Measurements from ENCODE around the gene ACOXL. TPM values are rescaled to one million over a fixed set of nuclear protein-coding genes. Genes with fewer than 3 reads are reported as not detected.

The ACOXL gene
- total RNA-seq, 4 donors from 2014 or later = not detected

GRCh38 chr2:110950281-110950680 is 217.9 kb downstream of the ACOXL start:
- TF ChIP-seq POLR2A (IDR thresholded peaks at IDR 0.05) (no peak), CTCF (IDR thresholded peaks at IDR 0.05) (no peak)
- H3K27ac ChIP-seq = no peak overlapping the region
- no peak overlapping the region for H3K4me3 ChIP-seq
- no peaks in the 10 kb centered on the region for H3K36me3 ChIP-seq
- intact Hi-C loops (cut with DNase I) = no loop called here
- WGBS, 2 donors = 36 to 46% methylated on average over 3 of the region's 3 CpGs
- no peaks in the 10 kb centered on the region for H3K27me3 ChIP-seq
- H3K4me1 ChIP-seq = peaks cover 0 to 38% (median 0%) of the 10 kb centered on the region in 3 donors
- DNase-seq = no peak
- no peaks in the 10 kb centered on the region for H3K9me3 ChIP-seq

GRCh38 chr2:110955045-110955444 is 222.7 kb downstream of the ACOXL start:
- WGBS, 2 donors = 63 to 65% methylated on average over 2 of the region's 2 CpGs
- peaks cover 0 to 13% (median 0%) of the 10 kb centered on the region in 4 donors for H3K27me3 ChIP-seq
- H3K9me3 ChIP-seq = no peaks in the 10 kb centered on the region
- peaks cover 0 to 7% (median 0%) of the 10 kb centered on the region in 3 donors for H3K4me1 ChIP-seq
- no peaks in the 10 kb centered on the region for H3K36me3 ChIP-seq
- DNase-seq = no peak
- TF ChIP-seq POLR2A (IDR thresholded peaks at IDR 0.05) (no peak), CTCF (IDR thresholded peaks at IDR 0.05) (no peak)
- intact Hi-C loops (cut with DNase I) = no loop called here
- no peak overlapping the region for H3K27ac ChIP-seq
- H3K4me3 ChIP-seq = no peak overlapping the region

- no peak for DNase-seq
- intact Hi-C loops (cut with DNase I) = no loop called here
- H3K4me1 ChIP-seq = peaks cover 0 to 3% (median 0%) of the 10 kb centered on the region in 3 donors
- H3K27me3 ChIP-seq = peaks cover 0 to 13% (median 0%) of the 10 kb centered on the region in 4 donors
- H3K27ac ChIP-seq = no peak overlapping the region
- TF ChIP-seq POLR2A (IDR thresholded peaks at IDR 0.05) (no peak), CTCF (IDR thresholded peaks at IDR 0.05) (no peak)
- no peak overlapping the region for H3K4me3 ChIP-seq
- no peaks in the 10 kb centered on the region for H3K36me3 ChIP-seq
- H3K9me3 ChIP-seq = no peaks in the 10 kb centered on the region
- 16 to 41% methylated on average over 3 of the region's 3 CpGs for WGBS, 2 donors
These were observed 223.2 kb downstream of the ACOXL start for GRCh38 chr2:110955556-110955955.

GRCh38 chr2:110957293-110957692 is 224.9 kb downstream of the ACOXL start:
- Histone ChIP-seq H3K36me3 (no peaks in the 10 kb centered on the region), H3K27ac (no peak overlapping the region), H3K27me3 (peaks cover 0 to 13% (median 0%) of the 10 kb centered on the region in 4 donors), H3K4me1 (no peaks in the 10 kb centered on the region), H3K4me3 (no peak overlapping the region), H3K9me3 (no peaks in the 10 kb centered on the region)
- no peak for TF ChIP-seq POLR2A (IDR thresholded peaks at IDR 0.05)
- TF ChIP-seq CTCF (IDR thresholded peaks at IDR 0.05) = no peak
- DNase-seq = no peak
- 62 to 63% methylated on average over 5 of the region's 5 CpGs for WGBS, 2 donors
- intact Hi-C loops (cut with DNase I) = no loop called here

- DNase-seq = no peak
These were observed 226.2 kb downstream of the ACOXL start for GRCh38 chr2:110958346-110959119.

More at GRCh38 chr2:110958346-110959119, 226.2 kb downstream of the ACOXL start:
- intact Hi-C loops (cut with DNase I) = no loop called here
- TF ChIP-seq CTCF (IDR thresholded peaks at IDR 0.05) (no peak), POLR2A (IDR thresholded peaks at IDR 0.05) (no peak)
- Histone ChIP-seq H3K36me3 (no peaks in the 10 kb centered on the region), H3K27ac (no peak overlapping the region), H3K4me3 (no peak overlapping the region), H3K9me3 (no peaks in the 10 kb centered on the region), H3K4me1 (no peaks in the 10 kb centered on the region), H3K27me3 (peaks cover 0 to 13% (median 0%) of the 10 kb centered on the region in 4 donors)
- 87 to 95% methylated on average over 2 to 5 of the region's 6 CpGs for WGBS, 2 donors

Measured in esophagus squamous epithelium (tissue), 5 donors.